ENCODE results near the gene ARSD.
"Not testable (repeated sequence)": the region's sequence is repeated elsewhere in the genome, so short reads cannot be mapped to it uniquely, and the experiment has no call there.

ARSD gene

GRCh38 chrX:2958199-2958598, 29.1 kb upstream of the ARSD start:
- Histone ChIP-seq H3K36me3 (ENCODE audit: insufficient read depth, low read length) (peaks cover 17% of the 10 kb centered on the region), H3K9me3 (ENCODE audit: control insufficient read depth, insufficient read depth, low read length) (no peaks in the 10 kb centered on the region), H3K4me1 (ENCODE audit: insufficient read depth, low read length) (peaks cover 15% of the 10 kb centered on the region), H3K9ac (ENCODE audit: low read depth, low read length) (no peak overlapping the region)

- no peak overlapping the region for H3K9ac ChIP-seq (ENCODE audit: low read depth, low read length)
- H3K9me3 ChIP-seq (ENCODE audit: control insufficient read depth, insufficient read depth, low read length): no peaks in the 10 kb centered on the region
- peaks cover 17% of the 10 kb centered on the region for H3K36me3 ChIP-seq (ENCODE audit: insufficient read depth, low read length)
- H3K4me1 ChIP-seq (ENCODE audit: insufficient read depth, low read length): 0 out of 2 replicates have a peak, but pooled peaks cover 6% of the 10 kb centered on the region
Observed at GRCh38 chrX:2955838-2956237, 26.7 kb upstream of the ARSD start.

GRCh38 chrX:2955281-2955680, 26.1 kb upstream of the ARSD start:
- Histone ChIP-seq H3K9me3 (ENCODE audit: control insufficient read depth, insufficient read depth, low read length) (no peaks in the 10 kb centered on the region), H3K36me3 (ENCODE audit: insufficient read depth, low read length) (peaks cover 17% of the 10 kb centered on the region), H3K9ac (ENCODE audit: low read depth, low read length) (no peak overlapping the region), H3K4me1 (ENCODE audit: insufficient read depth, low read length) (0 out of 2 replicates have a peak, but pooled peaks cover 2% of the 10 kb centered on the region)

GRCh38 chrX:2954541-2954940, 25.4 kb upstream of the ARSD start:
- Histone ChIP-seq H3K9ac (ENCODE audit: low read depth, low read length) (no peak overlapping the region), H3K36me3 (ENCODE audit: insufficient read depth, low read length) (peaks cover 21% of the 10 kb centered on the region), H3K4me1 (ENCODE audit: insufficient read depth, low read length) (no peaks in the 10 kb centered on the region), H3K9me3 (ENCODE audit: control insufficient read depth, insufficient read depth, low read length) (no peaks in the 10 kb centered on the region)

- not testable (repeated sequence) for H3K9me3 ChIP-seq (ENCODE audit: control insufficient read depth, insufficient read depth, low read length); H3K36me3 ChIP-seq (ENCODE audit: insufficient read depth, low read length); H3K9ac ChIP-seq (ENCODE audit: low read depth, low read length); H3K4me1 ChIP-seq (ENCODE audit: insufficient read depth, low read length)
Observed at GRCh38 chrX:2937942-2938341, 8.8 kb upstream of the ARSD start.

GRCh38 chrX:2934715-2935710, 5.9 kb upstream of the ARSD start:
- Histone ChIP-seq H3K9me3 (ENCODE audit: control insufficient read depth, insufficient read depth, low read length) (no peaks in the 10 kb centered on the region), H3K9ac (ENCODE audit: low read depth, low read length) (no peak overlapping the region), H3K36me3 (ENCODE audit: insufficient read depth, low read length) (peaks cover 4% of the 10 kb centered on the region; the same call in 1 of the 2 replicates), H3K4me1 (ENCODE audit: insufficient read depth, low read length) (peaks cover 19% of the 10 kb centered on the region; the same call in 1 of the 2 replicates)

- H3K9ac ChIP-seq (ENCODE audit: low read depth, low read length): no peak overlapping the region
- H3K9me3 ChIP-seq (ENCODE audit: control insufficient read depth, insufficient read depth, low read length): no peaks in the 10 kb centered on the region
- peaks cover 19% of the 10 kb centered on the region; the same call in 1 of the 2 replicates for H3K4me1 ChIP-seq (ENCODE audit: insufficient read depth, low read length)
- peaks cover 4% of the 10 kb centered on the region; the same call in 1 of the 2 replicates for H3K36me3 ChIP-seq (ENCODE audit: insufficient read depth, low read length)
Observed at GRCh38 chrX:2933125-2933900, 4.2 kb upstream of the ARSD start.

- H3K9ac ChIP-seq (ENCODE audit: low read depth, low read length): no peak overlapping the region
- H3K9me3 ChIP-seq (ENCODE audit: control insufficient read depth, insufficient read depth, low read length): no peaks in the 10 kb centered on the region
Observed at GRCh38 chrX:2931612-2932011, 2.5 kb upstream of the ARSD start.

GRCh38 chrX:2931155-2931554, 2.0 kb upstream of the ARSD start:
- Histone ChIP-seq H3K4me1 (ENCODE audit: insufficient read depth, low read length) (peaks cover 19% of the 10 kb centered on the region; the same call in 1 of the 2 replicates), H3K9me3 (ENCODE audit: control insufficient read depth, insufficient read depth, low read length) (no peaks in the 10 kb centered on the region), H3K36me3 (ENCODE audit: insufficient read depth, low read length) (no peaks in the 10 kb centered on the region), H3K9ac (ENCODE audit: low read depth, low read length) (no peak overlapping the region)

More at GRCh38 chrX:2931612-2932011, 2.5 kb upstream of the ARSD start:
- peaks cover 19% of the 10 kb centered on the region; the same call in 1 of the 2 replicates for H3K4me1 ChIP-seq (ENCODE audit: insufficient read depth, low read length)
- peaks cover 1% of the 10 kb centered on the region; the same call in 1 of the 2 replicates for H3K36me3 ChIP-seq (ENCODE audit: insufficient read depth, low read length)

- H3K4me1 ChIP-seq (ENCODE audit: insufficient read depth, low read length): peaks cover 15% of the 10 kb centered on the region; the same call in 1 of the 2 replicates
- H3K9ac ChIP-seq (ENCODE audit: low read depth, low read length): peak overlapping the region; percentile 87; the same call in 1 of the 2 replicates
- no peaks in the 10 kb centered on the region for H3K36me3 ChIP-seq (ENCODE audit: insufficient read depth, low read length)
- no peaks in the 10 kb centered on the region for H3K9me3 ChIP-seq (ENCODE audit: control insufficient read depth, insufficient read depth, low read length)
Observed at GRCh38 chrX:2928191-2928582, 952 bp downstream of the ARSD start.

GRCh38 chrX:2926664-2927275, 2.4 kb downstream of the ARSD start:
- Histone ChIP-seq H3K9me3 (ENCODE audit: control insufficient read depth, insufficient read depth, low read length) (no peaks in the 10 kb centered on the region), H3K4me1 (ENCODE audit: insufficient read depth, low read length) (peaks cover 9% of the 10 kb centered on the region; the same call in 1 of the 2 replicates), H3K9ac (ENCODE audit: low read depth, low read length) (no peak overlapping the region), H3K36me3 (ENCODE audit: insufficient read depth, low read length) (no peaks in the 10 kb centered on the region)

- not testable (repeated sequence) for H3K9ac ChIP-seq (ENCODE audit: low read depth, low read length); H3K36me3 ChIP-seq (ENCODE audit: insufficient read depth, low read length); H3K4me1 ChIP-seq (ENCODE audit: insufficient read depth, low read length); H3K9me3 ChIP-seq (ENCODE audit: control insufficient read depth, insufficient read depth, low read length)
Observed at GRCh38 chrX:2926255-2926654, 2.9 kb downstream of the ARSD start.

- no peaks in the 10 kb centered on the region for H3K4me1 ChIP-seq (ENCODE audit: insufficient read depth, low read length)
- no peak overlapping the region for H3K9ac ChIP-seq (ENCODE audit: low read depth, low read length)
- H3K9me3 ChIP-seq (ENCODE audit: control insufficient read depth, insufficient read depth, low read length): no peaks in the 10 kb centered on the region
- no peaks in the 10 kb centered on the region for H3K36me3 ChIP-seq (ENCODE audit: insufficient read depth, low read length)
Observed at GRCh38 chrX:2924151-2924550, 5.0 kb downstream of the ARSD start.

GRCh38 chrX:2921750-2922149, 7.4 kb downstream of the ARSD start:
- Histone ChIP-seq H3K36me3 (ENCODE audit: insufficient read depth, low read length) (no peaks in the 10 kb centered on the region), H3K9ac (ENCODE audit: low read depth, low read length) (no peak overlapping the region), H3K4me1 (ENCODE audit: insufficient read depth, low read length) (no peaks in the 10 kb centered on the region), H3K9me3 (ENCODE audit: control insufficient read depth, insufficient read depth, low read length) (no peaks in the 10 kb centered on the region)
